ENCODE data around the gene CDCA7. TPM values are rescaled to one million over a fixed set of nuclear protein-coding genes. Genes with fewer than 3 reads are reported as not detected.

Gene CDCA7
- total RNA-seq, 2 experiments from 2014 or later = 1.6 to 1.8 TPM

DNA sequence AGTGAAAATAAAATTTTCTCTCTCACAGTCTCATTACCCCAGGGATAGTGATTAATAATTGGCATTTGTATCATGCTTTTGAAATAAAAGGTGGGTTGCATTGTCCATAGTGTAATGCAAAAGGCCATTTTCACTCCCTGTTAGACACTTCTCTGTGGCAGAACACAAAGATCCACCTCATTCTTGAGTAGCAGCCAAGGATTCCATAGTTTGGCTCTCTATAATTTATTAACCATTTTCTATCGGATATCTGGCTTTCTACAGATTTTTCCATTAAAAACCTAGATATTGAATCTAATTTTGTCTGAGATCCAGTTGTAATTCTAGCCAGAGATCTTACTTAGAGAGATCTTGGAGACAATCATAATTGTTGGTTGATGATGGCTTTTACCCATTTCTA, 39.0 kb downstream of the CDCA7 start:
- no peak for ATAC-seq (ENCODE audit: poor library complexity)
- POLR2A ChIA-PET = no interaction called here
- H3K27me3 ChIP-seq (ENCODE audit: control insufficient read depth in 1 of 2, insufficient read depth in 2 of 2, low read length in 2 of 2) = peaks cover 10 to 11% of the 10 kb centered on the region in 2 experiments

GRCh38 chr2:173394091-173394974, 39.7 kb downstream of the CDCA7 start:
- Histone ChIP-seq H3K27me3 (ENCODE audit: control insufficient read depth in 1 of 2, insufficient read depth in 2 of 2, low read length in 2 of 2) (peaks cover 10 to 15% of the 10 kb centered on the region in 2 experiments), H3K4me1 (ENCODE audit: insufficient read depth, low read length) (no peaks in the 10 kb centered on the region), H3K9me3 (ENCODE audit: control insufficient read depth in 1 of 2, insufficient read depth in 1 of 2, low read length in 2 of 2) (no peaks in the 10 kb centered on the region), H3K4me3 (ENCODE audit: low read length) (no peak overlapping the region), H3K36me3 (ENCODE audit: insufficient read depth, low read length) (no peaks in the 10 kb centered on the region), H3K27ac (ENCODE audit: low read depth in 1 of 2, low read length in 2 of 2) (no peak overlapping the region)
- TF ChIP-seq CTCF (IDR thresholded peaks at IDR 0.05) = no peak
- Mint-ChIP-seq H3K27me3 (peaks cover 48% of the 10 kb centered on the region), H3K9me3 (no peaks in the 10 kb centered on the region), H3K27ac (no peak overlapping the region), H3K36me3 (ENCODE audit: low read depth) (no peaks in the 10 kb centered on the region), H3K4me1 (ENCODE audit: low read depth) (no peaks in the 10 kb centered on the region), H3K4me3 (no peak overlapping the region)
- no peak for ATAC-seq (ENCODE audit: poor library complexity)
- ChIA-PET CTCF (no interaction called here), POLR2A (no interaction called here)
- DNase-seq = no peak
- intact Hi-C loops (cut with DNase I, micrococcal nuclease) = no loop called here

More for the DNA sequence above, 39.0 kb downstream of the CDCA7 start:
- intact Hi-C loops (cut with DNase I, micrococcal nuclease) = no loop called here
- H3K27ac ChIP-seq (ENCODE audit: low read depth in 1 of 2, low read length in 2 of 2) = no peak overlapping the region
- Mint-ChIP-seq H3K27ac (no peak overlapping the region), H3K4me1 (ENCODE audit: low read depth) (no peaks in the 10 kb centered on the region), H3K4me3 (no peak overlapping the region), H3K27me3 (peaks cover 41% of the 10 kb centered on the region), H3K9me3 (no peaks in the 10 kb centered on the region), H3K36me3 (ENCODE audit: low read depth) (no peaks in the 10 kb centered on the region)
- no peak for TF ChIP-seq CTCF (IDR thresholded peaks at IDR 0.05)
- no peaks in the 10 kb centered on the region for H3K9me3 ChIP-seq (ENCODE audit: control insufficient read depth in 1 of 2, insufficient read depth in 1 of 2, low read length in 2 of 2)
- H3K4me3 ChIP-seq (ENCODE audit: low read length) = no peak overlapping the region
- no peak for DNase-seq
- CTCF ChIA-PET = no interaction called here
- no peaks in the 10 kb centered on the region for H3K4me1 ChIP-seq (ENCODE audit: insufficient read depth, low read length)
- no peaks in the 10 kb centered on the region for H3K36me3 ChIP-seq (ENCODE audit: insufficient read depth, low read length)

DNA sequence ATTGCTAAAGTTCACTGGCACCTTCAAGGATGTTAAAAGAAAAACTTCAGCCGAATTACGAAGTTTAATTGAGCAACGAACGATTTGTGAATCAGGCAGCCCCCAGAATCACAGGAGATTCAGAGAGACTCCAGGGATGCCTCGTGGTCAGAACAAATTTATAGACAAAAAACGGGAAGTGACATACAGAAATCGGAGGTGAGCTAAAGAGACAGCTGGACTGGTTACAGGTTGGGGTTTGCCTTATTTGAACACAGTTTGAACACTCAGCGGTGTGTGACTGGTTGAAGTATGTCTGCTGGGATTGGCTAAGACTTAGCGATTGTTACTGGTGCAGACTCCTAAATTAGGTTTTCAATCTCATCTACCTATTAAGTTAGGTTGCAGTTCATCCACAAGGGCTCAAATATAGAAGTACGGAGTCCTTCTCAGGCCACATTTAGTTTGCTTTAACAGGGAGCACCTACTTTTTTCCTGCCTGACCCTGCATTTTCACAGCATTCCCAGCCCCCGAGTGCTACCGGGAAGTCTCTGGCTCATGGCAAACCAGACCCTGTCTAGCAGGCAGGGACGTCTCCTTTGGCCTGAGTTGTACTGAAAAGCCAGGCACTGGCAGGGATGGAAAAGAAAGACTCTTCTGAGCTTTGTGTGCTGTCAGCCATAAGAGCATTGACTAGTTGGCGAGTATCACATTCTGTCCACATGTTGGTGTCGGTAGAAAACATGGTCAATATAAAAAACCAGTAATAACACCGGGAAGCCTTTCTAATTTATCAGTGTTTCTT, 41.1 kb downstream of the CDCA7 start:
- peaks cover 59% of the 10 kb centered on the region for H3K27me3 Mint-ChIP-seq
- CTCF ChIA-PET = no interaction called here
- no peak overlapping the region for H3K4me3 Mint-ChIP-seq
- POLR2A ChIA-PET = no interaction called here
- DNase-seq (no peak), ATAC-seq (ENCODE audit: poor library complexity) (no peak)
- Histone ChIP-seq H3K4me3 (ENCODE audit: low read length) (no peak overlapping the region), H3K27me3 (ENCODE audit: control insufficient read depth in 1 of 2, insufficient read depth in 2 of 2, low read length in 2 of 2) (peaks cover 14 to 27% of the 10 kb centered on the region in 2 experiments), H3K9me3 (ENCODE audit: control insufficient read depth in 1 of 2, insufficient read depth in 1 of 2, low read length in 2 of 2) (no peaks in the 10 kb centered on the region), H3K36me3 (ENCODE audit: insufficient read depth, low read length) (no peaks in the 10 kb centered on the region), H3K27ac (ENCODE audit: low read depth in 1 of 2, low read length in 2 of 2) (no peak overlapping the region), H3K4me1 (ENCODE audit: insufficient read depth, low read length) (no peaks in the 10 kb centered on the region)
- no peak for TF ChIP-seq CTCF (IDR thresholded peaks at IDR 0.05)
- no peaks in the 10 kb centered on the region for H3K4me1 Mint-ChIP-seq (ENCODE audit: low read depth)
- H3K27ac Mint-ChIP-seq = no peak overlapping the region
- no peaks in the 10 kb centered on the region for H3K36me3 Mint-ChIP-seq (ENCODE audit: low read depth)
- no peaks in the 10 kb centered on the region for H3K9me3 Mint-ChIP-seq
- intact Hi-C loops (cut with DNase I, micrococcal nuclease) = no loop called here

All from CD4-positive, alpha-beta T cell (primary cell).